HL-60/S4 treated with phorbol 12-myristate 13-acetate at 8.2 ng/mL for 4 days and 3 days (cell line): ENCODE measurements around the gene P2RY8.
"Not testable (repeated sequence)": the region's sequence is repeated elsewhere in the genome, so short reads cannot be mapped to it uniquely, and the experiment has no call there.

Experiments used
- in situ Hi-C: fragments of 300-500 bp; cut with MboI; formaldehyde crosslinking; loops from 2 replicates; pipeline ENCODE4 v1.15.0; 2022; ENCODE audit warnings: low sequenced_read_pairs

Gene P2RY8

DNA sequence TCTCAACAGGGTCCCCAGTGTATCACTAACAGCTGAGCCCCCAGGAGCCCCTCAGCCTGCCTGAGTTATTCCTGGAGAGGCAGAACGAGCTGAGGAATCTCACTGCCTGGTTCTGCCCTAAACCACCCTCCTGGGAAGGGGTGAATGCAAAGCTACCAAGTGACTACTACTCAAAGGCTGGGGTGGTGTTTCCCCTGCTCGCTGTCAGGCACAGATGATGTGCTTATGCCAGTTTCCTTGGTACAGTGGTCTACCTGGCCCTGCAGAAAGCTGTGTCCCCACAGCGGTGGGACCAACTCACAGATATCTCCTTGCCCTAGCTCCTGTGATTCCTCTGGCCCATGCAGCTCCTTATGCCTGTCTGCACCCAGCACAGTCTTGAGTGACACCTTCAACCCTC lies 48.8 kb downstream of the P2RY8 start:
- in situ Hi-C loops, result no loop called here

DNA sequence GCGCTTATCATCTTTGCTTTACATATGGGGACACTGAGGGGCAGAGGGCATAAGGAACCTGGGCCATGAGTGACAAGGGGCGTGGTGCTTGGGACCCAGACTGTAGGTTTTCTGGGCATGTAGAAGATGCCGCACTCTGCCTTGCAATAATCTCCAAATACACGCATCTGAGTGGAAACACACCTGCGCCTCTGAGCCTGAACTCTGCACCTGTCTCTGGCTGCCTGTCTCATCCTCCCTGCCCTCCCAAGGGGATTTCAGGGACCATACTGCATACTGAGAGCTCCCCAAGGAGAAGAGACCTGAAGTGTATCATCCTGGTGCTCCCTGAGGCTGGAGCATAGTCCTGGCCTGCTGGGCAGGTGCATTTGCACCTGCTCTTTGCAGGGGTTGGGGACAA lies 49.6 kb downstream of the P2RY8 start:
- in situ Hi-C loops, result no loop called here

DNA sequence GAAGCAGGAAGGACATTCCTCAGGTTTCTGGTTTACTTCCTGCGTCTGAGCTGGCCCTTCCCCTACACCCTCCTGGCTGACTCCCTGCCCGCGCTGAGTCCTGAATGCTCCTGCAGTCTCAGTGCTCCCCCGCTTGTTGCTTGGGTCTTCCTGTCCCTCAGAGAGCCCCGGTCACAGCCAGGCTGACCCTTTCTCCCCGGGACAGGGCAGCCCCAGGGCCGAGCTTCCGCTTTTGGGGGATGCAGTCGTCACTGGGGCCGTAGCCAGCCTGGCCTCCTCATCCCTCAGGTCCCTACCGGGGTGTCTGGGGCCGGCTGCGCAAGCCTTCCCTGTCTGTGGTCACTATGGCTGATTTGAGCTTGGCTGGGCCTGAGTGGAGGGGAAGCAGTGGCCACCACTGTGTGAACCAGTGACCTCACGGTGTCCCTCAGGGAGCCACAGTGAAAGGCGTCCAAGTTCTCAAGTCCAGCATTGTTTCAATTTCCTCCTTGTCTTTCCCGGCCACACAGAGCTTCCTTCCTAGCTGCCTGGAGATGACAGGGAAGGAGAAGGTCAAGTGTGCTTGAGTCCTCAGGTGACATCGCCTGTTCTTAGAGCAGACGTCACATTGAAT lies 50.1 kb downstream of the P2RY8 start:
- in situ Hi-C loops, result no loop called here

DNA sequence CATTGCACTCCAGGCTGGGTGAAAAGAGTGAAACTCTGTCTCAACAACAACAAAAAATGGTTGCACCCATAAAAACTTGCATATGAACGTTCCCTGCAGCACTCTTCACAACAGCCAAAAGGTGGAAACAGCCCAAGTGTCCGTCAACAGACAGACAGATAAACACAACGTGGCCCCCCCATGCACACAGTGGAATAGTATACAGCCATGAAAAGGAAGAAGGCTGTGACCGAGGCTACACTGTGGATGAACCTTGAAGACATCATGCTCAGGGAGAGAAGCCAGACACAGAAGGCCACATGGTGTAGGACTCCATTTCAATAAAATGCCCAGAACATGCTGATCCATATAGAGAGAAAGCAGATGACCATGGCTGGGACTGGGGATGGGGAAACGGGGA lies 50.8 kb downstream of the P2RY8 start:
- in situ Hi-C loops, result no loop called here

DNA sequence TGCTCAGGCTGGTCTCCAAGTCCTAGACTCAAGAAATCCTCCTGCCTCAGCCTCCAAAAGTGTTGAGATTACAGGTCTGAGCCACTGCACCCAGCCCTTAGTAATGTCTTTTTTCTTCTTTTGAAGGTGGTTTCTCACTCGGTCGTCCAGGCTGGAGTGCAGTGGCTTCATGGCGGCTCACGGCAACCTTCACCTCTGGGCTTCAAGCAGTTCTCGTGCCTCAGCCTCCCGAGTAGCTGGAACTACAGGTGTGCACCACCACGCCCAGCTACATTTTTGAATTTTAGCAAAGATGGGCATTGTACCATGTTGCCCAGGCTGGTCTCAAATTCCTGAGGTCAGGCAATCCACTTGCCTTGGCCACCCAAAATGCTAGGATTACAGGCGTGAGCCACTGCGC lies 52.0 kb downstream of the P2RY8 start:
- in situ Hi-C loops, result no loop called here

DNA sequence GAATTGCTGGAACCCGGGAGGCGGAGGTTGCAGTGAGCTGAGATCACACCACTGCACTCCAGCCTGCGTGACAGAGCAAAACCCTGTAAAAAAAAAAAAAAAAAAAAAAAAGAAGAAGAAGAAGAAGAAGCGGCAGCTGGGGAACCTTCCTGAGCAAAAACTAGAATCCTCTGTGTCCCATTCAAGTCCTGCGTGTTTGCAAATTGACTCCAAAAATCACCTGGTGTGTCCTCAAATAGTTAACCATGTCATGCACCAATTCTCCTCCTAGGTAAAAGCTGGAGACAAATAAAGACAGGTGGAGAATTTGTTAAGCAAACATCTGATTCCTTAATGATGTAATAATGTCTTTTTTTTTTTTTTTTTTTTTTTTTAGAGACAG lies 52.4 kb downstream of the P2RY8 start:
- in situ Hi-C loops, result no loop called here

DNA sequence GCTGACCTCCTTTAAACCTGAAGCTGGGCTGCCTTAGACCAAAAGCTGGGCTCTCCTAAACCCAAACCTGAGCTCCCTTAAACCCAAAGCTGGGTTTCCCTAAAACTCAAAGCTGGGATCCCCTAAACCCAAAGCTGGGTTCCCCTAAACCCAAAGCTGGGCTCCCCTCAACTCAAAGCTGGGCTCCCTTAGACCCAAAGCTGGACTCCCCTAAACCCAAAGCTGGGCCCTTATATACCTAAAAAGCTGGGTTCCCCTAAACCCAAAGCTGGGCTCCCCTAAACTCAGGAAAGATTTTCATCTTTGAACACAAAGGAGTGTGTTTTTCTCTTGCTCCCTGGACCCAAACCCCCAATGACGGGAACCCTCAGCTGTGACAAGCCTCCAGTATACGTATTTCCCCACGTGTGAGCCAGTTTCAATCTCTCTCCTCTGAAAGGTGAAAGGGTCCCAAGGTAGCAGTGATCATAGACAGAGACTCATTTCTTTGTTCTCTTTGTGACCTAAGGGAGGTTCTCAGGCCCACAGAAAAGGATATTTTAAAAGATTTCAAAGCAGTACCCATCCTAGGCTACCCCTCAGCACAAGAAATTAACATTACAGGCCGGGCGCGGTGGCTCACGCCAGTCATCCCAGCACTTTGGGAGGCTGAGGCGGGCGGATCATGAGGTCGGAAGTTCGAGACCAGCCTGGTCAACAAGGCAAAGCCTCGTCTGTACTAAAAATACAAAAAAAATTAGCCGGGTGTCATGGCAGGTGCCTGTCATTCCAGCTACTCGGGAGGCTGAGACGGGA lies 52.9 kb downstream of the P2RY8 start:
- in situ Hi-C loops, result no loop called here

DNA sequence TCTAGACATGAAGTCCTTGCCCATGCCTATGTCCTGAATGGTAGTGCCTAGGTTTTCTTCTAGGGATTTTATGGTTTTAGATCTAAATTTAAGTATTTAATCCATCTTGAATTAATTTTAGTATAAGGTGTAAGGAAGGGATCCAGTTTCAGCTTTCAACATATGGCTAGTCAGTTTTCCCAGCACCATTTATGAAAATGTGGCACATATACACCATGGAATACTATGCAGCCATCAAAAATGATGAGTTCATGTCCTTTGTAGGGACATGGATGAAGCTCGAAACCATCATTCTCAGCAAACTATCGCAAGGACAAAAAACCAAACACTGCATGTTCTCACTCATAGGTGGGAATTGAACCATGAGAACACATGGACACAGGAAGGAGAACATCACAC lies 54.5 kb downstream of the P2RY8 start:
- in situ Hi-C loops, result not testable (repeated sequence)

DNA sequence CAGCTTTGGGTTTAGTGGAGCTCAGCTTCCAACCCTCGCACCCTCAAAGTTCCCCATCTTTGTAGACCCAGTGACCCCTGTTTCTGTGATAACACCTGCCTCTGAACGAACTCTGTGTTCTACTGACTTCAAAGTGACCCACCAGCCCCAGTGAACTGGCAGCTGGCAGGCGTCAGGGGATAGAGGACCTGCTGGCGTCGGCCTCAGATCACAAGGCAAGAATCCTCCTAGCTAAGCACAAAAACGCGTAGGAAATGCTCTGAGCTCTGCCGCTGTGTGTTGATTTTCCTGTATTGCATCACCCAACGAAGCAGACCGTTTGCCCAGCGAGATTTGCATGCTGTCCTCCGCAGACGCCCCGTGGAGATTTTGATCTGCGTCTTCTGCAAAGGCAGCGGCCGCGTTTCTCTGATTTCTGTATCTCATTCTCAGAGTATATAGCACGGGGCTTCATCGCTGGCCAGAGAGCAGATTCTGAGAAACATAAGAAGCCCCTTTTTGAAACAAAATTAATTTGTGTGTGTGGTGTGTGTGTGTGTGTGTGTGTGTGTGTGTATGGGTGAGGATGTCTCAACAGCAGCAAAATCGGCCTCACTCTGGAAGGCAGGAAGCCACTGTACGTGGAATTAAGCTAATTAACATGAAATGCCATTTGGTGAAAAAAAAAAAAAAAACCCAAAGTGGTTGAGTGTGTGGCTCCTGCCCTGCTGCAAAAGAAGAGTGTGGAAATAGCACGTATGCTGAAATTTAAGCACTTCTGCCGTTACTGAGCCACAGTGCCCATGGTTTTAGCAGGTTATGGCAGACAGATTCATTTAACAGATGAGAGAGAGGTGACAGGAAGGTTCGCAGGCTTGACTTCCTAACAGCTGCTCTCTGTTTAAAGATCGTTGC lies 55.1 kb downstream of the P2RY8 start:
- in situ Hi-C loops, result no loop called here

DNA sequence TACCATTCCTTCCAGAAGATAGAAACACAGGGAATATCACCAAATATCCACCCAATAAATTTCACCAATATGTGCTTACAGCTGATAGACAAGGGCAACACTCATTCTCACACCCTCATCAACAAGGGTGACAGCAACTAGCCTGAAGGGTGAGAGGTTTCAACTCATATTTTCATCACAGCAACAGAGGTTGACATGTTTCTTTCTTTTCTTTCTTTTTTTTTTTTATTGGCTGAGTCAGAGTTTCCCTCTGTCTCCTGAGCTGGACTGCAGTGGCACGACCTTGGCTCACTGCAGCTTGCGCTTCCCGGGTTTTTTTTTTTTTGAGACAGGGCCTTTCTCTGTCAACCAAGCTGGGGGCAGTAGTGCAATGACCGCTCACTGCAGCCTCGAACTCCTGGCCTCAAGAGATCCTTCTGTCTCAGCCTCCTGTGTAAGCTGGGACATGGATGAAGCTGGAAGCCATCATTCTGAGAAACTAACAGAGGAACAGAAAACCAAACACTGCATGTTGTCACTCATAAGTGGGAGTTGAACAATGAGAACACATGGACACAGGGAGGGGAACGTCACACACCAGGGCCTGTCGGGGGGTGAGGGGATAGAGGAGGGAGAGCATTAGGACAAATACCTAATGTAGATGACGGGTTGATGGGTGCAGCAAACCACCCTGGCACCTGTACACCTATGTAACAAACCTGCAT lies 56.8 kb downstream of the P2RY8 start:
- in situ Hi-C loops, result no loop called here

DNA sequence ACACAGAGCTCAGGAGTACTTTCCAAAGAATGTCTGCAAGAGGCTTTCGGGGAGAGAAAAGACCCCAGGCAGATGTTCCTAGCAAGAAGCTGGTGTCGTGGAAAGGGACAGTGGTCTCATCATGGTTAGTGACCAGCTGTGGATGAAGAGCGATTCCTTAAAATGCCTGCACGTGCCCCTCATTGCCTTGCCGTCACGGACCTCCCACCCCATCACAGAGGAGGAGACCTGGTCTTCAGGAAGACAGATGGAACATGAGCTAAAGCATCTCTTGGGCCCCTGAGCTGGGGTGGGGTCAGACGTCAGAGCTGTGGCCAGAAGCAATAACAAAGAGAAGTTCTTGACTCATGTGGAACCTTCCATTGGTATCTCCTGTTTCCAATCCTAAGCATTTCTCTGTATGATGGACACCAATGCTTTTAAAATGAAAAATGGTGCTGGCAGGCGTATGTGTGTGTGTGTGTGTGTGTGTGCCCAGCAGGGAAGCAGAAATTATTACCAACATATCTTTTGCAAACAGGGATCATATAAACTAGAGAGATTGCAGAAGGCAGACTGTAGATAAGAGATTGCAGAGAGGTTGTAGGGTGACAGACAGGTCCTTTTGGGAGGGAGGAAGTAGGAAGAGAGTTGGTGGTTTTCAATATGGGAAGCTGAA lies 59.1 kb downstream of the P2RY8 start:
- in situ Hi-C loops, result no loop called here

DNA sequence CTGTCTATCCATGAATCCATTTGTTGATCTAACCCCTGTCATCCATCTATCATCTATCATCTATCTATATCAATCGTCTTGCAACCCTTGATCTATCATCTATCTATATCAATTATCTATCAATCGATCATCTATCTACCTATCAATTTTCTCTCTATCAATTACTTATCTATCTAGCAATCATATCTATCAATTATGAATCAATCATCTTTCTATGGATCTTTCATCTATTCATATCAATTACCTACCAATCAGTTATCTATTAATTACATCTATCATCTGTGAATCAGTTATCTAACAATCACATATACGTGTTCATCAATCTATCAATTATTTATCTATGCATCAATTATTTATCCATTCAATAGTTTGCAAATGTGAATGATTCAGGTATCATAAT lies 59.8 kb downstream of the P2RY8 start:
- in situ Hi-C loops, result no loop called here

DNA sequence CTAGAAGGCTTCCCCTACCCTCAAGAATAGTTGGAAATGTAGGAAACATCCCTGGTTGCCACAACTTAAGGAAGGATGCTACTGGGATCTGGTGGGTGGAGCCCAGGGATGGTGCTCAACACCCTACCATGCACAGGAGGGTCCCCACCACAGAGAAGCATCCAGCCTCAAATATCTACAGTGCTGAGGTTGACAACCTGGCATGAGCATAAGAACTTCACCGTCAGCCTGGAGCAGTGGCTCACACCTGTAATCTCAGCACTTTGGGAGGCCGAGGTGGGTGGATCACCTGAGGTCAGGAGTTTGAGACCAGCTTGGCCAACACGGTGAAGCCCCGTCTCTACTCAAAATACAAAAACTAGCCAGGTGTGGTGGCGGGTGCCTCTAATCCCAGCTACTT lies 60.3 kb downstream of the P2RY8 start:
- in situ Hi-C loops, result no loop called here

DNA sequence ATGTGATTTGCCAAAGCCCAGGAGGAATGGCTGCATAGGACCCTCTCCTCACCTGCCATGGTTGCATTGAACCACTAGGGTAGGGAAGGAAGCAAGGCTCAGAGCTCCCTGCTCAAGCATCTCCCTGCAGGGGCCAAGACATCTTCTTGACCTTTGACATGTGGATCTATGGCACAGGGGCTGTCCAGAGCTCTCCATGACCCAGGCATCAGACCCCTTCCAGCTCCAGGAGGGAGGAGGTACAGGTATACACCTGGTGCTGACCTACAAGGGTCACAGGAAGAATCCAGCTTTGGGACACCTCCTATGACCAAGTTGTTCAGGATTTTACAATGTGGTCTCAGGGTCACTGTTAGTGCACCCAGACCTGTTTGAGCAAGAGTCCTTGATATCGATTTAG lies 61.1 kb downstream of the P2RY8 start:
- in situ Hi-C loops, result no loop called here

DNA sequence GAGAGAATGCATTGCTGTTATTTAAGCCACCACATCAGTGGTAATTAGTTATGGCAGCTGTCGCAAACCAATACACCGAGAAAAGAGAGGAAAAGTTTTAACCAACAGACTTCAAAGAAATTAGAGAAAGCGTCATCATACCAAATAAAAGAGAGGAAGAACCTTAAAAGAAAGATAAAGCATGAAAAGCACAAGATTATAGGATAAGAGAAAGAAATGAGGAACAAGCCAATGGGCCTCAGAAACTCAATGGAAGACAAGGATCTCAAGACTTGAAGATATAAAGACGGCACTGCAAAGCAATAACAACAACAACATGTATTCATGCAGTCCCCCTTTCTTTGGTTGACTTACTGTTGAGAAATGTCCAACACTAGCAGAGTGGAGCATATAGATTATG lies 61.5 kb downstream of the P2RY8 start:
- in situ Hi-C loops, result no loop called here

DNA sequence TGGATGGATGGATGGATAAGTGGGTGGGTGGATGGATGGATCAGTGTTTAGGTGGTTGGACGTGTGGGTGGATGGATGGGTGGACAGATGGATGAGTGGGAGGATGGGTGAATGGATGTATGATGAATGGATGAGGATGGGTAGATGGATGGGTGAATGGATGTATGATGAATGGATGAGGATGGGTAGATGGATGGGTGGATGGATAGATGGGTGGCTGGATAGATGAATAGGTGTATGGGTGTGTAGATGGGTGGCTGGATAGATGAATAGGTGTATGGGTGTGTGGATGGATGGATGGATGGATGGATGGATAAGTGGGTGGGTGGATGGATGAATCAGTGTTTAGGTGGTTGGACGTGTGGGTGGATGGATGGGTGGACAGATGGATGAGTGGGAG lies 62.4 kb downstream of the P2RY8 start:
- in situ Hi-C loops, result loop anchor here (25.0 kb wide), 1 partner anchor 113 kb away; the partner anchor contains the start of gene AKAP17A

DNA sequence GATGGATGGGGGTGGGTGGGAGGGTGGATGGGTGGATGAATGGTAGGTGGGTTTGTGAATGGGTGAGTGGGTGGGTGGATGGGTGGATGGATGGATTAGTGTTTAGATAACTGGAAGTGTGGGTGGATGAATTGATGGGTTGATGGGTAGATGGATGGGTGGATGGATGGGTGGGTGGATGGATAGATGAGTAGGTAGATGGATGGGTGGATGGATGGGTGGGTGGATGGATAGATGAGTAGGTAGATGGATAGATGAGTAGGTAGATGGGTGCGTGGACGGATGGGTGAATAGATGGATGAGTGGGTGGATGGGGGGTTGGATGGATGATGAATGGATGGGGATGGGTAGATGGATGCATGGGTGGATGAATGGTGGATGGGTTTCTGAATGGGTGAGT lies 64.0 kb downstream of the P2RY8 start:
- in situ Hi-C loops, result loop anchor here (25.0 kb wide), 1 partner anchor 114 kb away; the partner anchor contains the start of gene AKAP17A

DNA sequence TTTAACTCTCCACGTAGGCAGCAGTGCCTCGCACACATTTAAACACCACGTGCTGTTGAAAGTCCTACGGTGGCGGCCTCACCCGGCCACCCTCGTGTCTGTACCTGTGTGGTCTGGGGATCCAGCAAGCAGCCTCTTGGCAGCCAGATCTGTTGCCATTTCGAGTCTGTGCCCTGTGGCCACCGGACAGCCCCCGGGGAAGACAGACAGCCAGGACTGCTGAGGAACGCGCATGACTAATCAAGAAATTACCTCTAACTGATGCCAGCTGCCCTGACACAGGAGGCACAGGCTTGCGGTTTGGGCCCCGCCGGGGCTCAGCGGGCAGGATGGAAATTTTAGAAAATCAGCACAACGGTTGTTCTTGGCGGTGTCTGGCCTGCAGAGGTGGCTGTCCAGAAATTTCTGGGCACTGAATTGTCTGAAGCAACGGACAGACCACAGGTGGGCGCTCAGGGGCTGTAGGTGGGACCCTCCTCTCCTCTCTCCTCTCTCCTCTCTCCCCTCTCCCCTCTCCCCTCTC lies 68.7 kb downstream of the P2RY8 start:
- in situ Hi-C loops, result loop anchor here (25.0 kb wide), 1 partner anchor 119 kb away; the partner anchor contains the start of gene AKAP17A

DNA sequence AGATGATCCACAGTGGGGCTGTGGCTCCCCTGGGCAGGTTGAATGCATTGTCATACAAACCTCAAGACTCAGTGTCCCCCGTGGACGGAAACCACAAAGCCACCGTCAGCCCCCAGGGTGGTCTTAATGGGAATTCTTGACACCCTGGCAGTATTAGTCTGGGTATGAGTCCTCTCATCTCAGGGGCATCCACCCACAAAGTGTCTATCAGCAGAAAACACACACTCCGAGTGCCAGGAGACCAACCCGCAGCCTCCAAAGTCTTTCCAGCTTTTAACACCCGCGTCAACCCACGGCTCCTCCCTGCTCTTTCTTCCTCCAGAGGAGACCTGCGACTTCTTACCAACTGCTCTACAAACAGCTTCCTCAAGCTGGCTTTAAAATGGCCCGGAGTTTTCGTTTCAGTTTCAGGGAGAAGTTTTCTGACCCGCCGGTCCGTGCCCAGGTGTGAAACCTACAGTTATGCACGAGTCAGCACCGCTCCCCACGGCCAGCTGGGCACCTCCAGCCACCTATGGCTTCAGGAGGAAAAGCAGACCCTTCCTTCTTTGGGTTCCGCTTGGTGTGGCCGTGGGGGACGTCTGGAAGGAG lies 69.9 kb downstream of the P2RY8 start:
- in situ Hi-C loops, result loop anchor here (25.0 kb wide), 1 partner anchor 120 kb away; the partner anchor contains the start of gene AKAP17A

DNA sequence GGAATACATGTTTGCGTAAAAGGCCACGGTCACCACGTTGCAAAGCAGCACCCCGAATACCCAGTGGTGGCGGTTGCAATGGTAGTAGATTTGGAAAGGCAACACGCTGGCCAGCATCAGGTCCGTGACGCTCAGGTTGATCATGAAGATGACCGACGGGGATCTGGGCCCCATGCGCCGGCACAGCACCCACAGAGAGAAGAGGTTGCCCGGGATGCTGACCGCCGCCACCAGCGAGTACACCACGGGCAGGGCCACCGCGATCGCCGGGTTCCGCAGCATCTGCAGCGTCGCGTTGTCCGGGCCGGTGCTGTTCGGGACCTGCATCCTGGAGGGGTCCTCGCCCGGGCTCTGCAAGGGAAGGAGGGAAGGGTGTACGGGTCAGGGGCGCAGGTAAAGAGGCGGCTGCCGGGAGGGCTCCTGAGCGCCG lies 70.7 kb downstream of the P2RY8 start:
- in situ Hi-C loops, result loop anchor here (25.0 kb wide), 1 partner anchor 121 kb away; the partner anchor contains the start of gene AKAP17A
